Brain microvascular endothelial cell (primary cell): ENCODE measurements around the gene SLC39A10.

Experiments used
- DNase-seq: peaks from one replicate; pipeline ENCODE4 v3.0.0-alpha.2; 2020
- H3K27ac ChIP-seq: fragments of 250-450 bp; sonication (Bioruptor Pico); 2 replicates; pipeline ENCODE4 v1.5.1; 2020; ENCODE audit warnings: mild to moderate bottlenecking, moderate library complexity
- H3K27me3 ChIP-seq: fragments of 250-450 bp; sonication (Bioruptor Pico); replicated peaks from 2 replicates; pipeline ENCODE4 v1.5.1; 2020; ENCODE audit warnings: mild to moderate bottlenecking
- H3K36me3 ChIP-seq: fragments of 250-450 bp; sonication (Bioruptor Pico); replicated peaks from 2 replicates; pipeline ENCODE4 v1.5.1; 2020; ENCODE audit warnings: mild to moderate bottlenecking
- H3K4me3 ChIP-seq: 2 replicates; pipeline ENCODE4 v1.5.1; 2011; ENCODE audit warnings: low read depth, mild to moderate bottlenecking, control low read depth, low read length, moderate library complexity
- CTCF ChIP-seq: IDR thresholded peaks from 2 replicates; pipeline ENCODE4 v1.5.1; 2011; ENCODE audit warnings: low read depth, mild to moderate bottlenecking, moderate library complexity, low read length, control low read depth, inconsistent platforms; ENCODE audit errors: missing control alignments
- in situ Hi-C: cut with HindIII; loops from 2 replicates; pipeline ENCODE4 v1.10.0; 2017; ENCODE audit warnings: low sequenced_read_pairs, low pct_ligation_motif_present

The SLC39A10 gene

DNA sequence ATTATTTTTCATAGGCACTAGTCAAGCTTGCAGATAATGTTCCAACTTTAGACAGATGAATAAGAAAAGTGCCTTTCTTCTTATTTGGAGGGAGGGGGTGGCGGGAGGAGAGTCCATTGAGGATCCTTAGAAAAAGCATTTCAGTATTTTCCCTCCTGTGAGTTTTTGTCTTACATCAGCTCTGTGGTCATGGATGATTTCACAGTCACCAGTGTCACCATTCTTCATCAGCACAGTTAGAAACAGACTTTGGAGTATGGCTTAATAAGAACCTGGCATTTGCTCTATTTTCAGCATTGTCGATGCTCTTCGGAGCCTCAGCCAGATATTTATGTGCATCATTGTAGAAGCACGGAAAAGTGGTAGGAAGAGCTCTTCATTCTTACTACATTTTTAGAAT is 70.1 kb downstream of the SLC39A10 start:
- no peak overlapping the region for H3K27ac ChIP-seq
- DNase-seq: no peak
- no peaks in the 10 kb centered on the region for H3K27me3 ChIP-seq
- H3K36me3 ChIP-seq: peaks cover 2% of the 10 kb centered on the region
- no peak for TF ChIP-seq CTCF
- H3K4me3 ChIP-seq: no peak overlapping the region
- in situ Hi-C loops: no loop called here

GRCh38 chr2:195730912-195731311 is 73.9 kb downstream of the SLC39A10 start:
- no peak for DNase-seq
- no peak for TF ChIP-seq CTCF
- in situ Hi-C loops: no loop called here
- peaks cover 2% of the 10 kb centered on the region for H3K36me3 ChIP-seq
- H3K27ac ChIP-seq: no peak overlapping the region
- no peak overlapping the region for H3K4me3 ChIP-seq
- no peaks in the 10 kb centered on the region for H3K27me3 ChIP-seq

- Histone ChIP-seq H3K27ac (no peak overlapping the region), H3K36me3 (peaks cover 2% of the 10 kb centered on the region), H3K27me3 (no peaks in the 10 kb centered on the region), H3K4me3 (no peak overlapping the region)
- TF ChIP-seq CTCF: no peak
- in situ Hi-C loops: no loop called here
- DNase-seq: no peak
These were observed 75.5 kb downstream of the SLC39A10 start for GRCh38 chr2:195732574-195732973.

DNA sequence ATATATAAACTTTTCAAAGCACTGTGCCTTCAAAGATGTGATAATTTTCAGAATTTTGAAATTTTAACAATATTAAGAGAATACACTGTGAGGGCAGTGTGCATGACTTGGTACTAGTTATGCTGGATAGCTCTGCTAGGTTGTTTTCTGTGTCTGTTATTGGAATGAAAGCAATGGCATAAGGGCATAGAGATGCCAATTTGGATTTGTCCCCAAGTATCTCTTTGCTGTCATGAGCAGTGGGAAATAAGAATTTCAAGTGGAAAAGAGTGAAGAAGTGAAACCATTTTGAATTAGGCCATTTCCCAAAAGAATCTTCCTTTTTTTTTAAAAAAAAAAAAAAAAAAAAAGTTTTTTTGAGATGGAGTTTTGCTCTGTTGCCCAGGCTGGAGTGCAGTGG is 76.8 kb downstream of the SLC39A10 start:
- H3K4me3 ChIP-seq: no peak overlapping the region
- H3K27me3 ChIP-seq: no peaks in the 10 kb centered on the region
- DNase-seq: no peak
- H3K36me3 ChIP-seq: peaks cover 2% of the 10 kb centered on the region
- TF ChIP-seq CTCF: no peak
- in situ Hi-C loops: no loop called here
- H3K27ac ChIP-seq: no peak overlapping the region

DNA sequence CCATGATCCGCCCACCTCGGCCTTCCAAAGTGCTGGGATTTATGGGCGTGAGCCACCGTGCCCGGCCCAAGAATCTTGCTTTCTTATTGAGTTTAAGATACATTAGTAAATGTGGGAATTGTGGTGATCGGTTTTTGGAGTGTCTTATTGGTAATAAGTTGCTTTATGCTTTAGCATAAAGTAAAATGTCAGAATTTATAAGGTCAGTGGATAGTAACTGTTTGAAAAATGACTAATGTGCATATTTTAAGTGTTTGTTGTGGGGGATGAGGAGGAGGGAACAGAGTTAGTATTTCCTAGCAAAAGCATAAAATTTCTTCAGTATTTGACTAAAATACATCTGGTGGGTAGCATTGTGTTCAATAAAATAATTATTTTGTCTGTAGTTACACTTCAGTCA is 77.4 kb downstream of the SLC39A10 start:
- in situ Hi-C loops: no loop called here
- Histone ChIP-seq H3K36me3 (peaks cover 2% of the 10 kb centered on the region), H3K27me3 (no peaks in the 10 kb centered on the region), H3K4me3 (no peak overlapping the region), H3K27ac (no peak overlapping the region)
- DNase-seq: no peak
- TF ChIP-seq CTCF: no peak

DNA sequence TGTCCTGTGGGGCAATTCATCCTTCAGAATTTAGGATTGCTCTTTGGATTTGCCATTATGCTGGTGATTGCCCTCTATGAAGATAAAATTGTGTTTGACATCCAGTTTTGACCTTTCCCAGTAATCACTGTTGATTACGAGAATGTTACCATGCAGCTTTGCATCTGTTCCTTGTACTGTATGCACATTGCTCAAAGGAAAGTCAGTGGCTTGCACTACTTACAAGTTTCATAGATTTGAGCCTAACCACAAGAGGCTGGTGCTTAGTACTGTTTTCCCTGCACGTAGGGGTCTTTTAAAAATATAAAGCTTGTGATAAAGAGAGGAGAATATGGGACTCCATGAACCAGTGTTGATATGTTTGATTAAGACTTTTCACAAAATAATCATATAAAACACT is 77.9 kb downstream of the SLC39A10 start:
- no peak for TF ChIP-seq CTCF
- DNase-seq: no peak
- no peaks in the 10 kb centered on the region for H3K27me3 ChIP-seq
- in situ Hi-C loops: no loop called here
- H3K4me3 ChIP-seq: no peak overlapping the region
- no peak overlapping the region for H3K27ac ChIP-seq
- peaks cover 2% of the 10 kb centered on the region for H3K36me3 ChIP-seq
